Loucy (cell line): ENCODE results near the gene CDC42EP3.

ENCODE experiments used
- H2AFZ ChIP-seq: fragments of 200-600 bp; sonication (generic); 2 replicates; pipeline ENCODE4 v1.6.0; 2016; ENCODE audit warnings: antibody characterized with exemption, mild to moderate bottlenecking, low read length, moderate library complexity
- H3F3A ChIP-seq: fragments of 200-600 bp; 2 replicates; pipeline ENCODE4 v1.6.0; 2016; ENCODE audit warnings: antibody characterized with exemption, low read depth, mild to moderate bottlenecking
- H3K27me3 ChIP-seq: fragments of 200-600 bp; sonication (generic); 2 replicates; pipeline ENCODE4 v1.6.1; 2014; ENCODE audit warnings: low read length, mild to moderate bottlenecking; ENCODE audit not compliant: insufficient read depth, poor library complexity, severe bottlenecking
- H3K36me3 ChIP-seq: fragments of 200-600 bp; sonication (generic); 2 replicates; pipeline ENCODE4 v1.6.1; 2016; ENCODE audit warnings: low read length; ENCODE audit not compliant: insufficient read depth
- H3K4me1 ChIP-seq: fragments of 200-600 bp; sonication (generic); 2 replicates; pipeline ENCODE4 v1.5.1; 2014; ENCODE audit warnings: low read length, mild to moderate bottlenecking; ENCODE audit not compliant: insufficient read depth, poor library complexity, severe bottlenecking
- H3K4me2 ChIP-seq: fragments of 200-600 bp; sonication (generic); 2 replicates; pipeline ENCODE4 v1.6.0; 2014; ENCODE audit warnings: antibody characterized with exemption, low read length, low read depth, mild to moderate bottlenecking; ENCODE audit not compliant: poor library complexity, severe bottlenecking
- H3K4me3 ChIP-seq: fragments of 200-600 bp; sonication (generic); 2 replicates; pipeline ENCODE4 v1.5.1; 2014; ENCODE audit warnings: low read length, mild to moderate bottlenecking, mixed read lengths; ENCODE audit not compliant: poor library complexity, severe bottlenecking
- H3K79me2 ChIP-seq: fragments of 200-600 bp; sonication (generic); 2 replicates; pipeline ENCODE4 v1.6.1; 2014; ENCODE audit warnings: low read length; ENCODE audit not compliant: insufficient read depth
- H3K9ac ChIP-seq: fragments of 200-600 bp; sonication (generic); 2 replicates; pipeline ENCODE4 v1.6.0; 2014; ENCODE audit warnings: mild to moderate bottlenecking, low read depth, low read length, moderate library complexity; ENCODE audit not compliant: poor library complexity, severe bottlenecking
- H3K9me2 ChIP-seq: fragments of 200-600 bp; sonication (generic); replicated peaks from 2 replicates; pipeline ENCODE4 v1.6.1; 2016; ENCODE audit warnings: low read depth, low read length, mixed read lengths
- H3K9me3 ChIP-seq: fragments of 200-600 bp; sonication (generic); 2 replicates; pipeline ENCODE4 v1.6.1; 2014; ENCODE audit warnings: mild to moderate bottlenecking, antibody characterized with exemption, low read length, low read depth; ENCODE audit not compliant: insufficient read depth
- H4K20me1 ChIP-seq: fragments of 200-600 bp; sonication (generic); 2 replicates; pipeline ENCODE4 v1.6.0; 2014; ENCODE audit warnings: antibody characterized with exemption, low read length, mild to moderate bottlenecking; ENCODE audit not compliant: insufficient read depth, poor library complexity, severe bottlenecking
- CTCF ChIP-seq: fragments of 200-600 bp; sonication (generic); conservative IDR thresholded peaks from 2 replicates; pipeline ENCODE4 v1.5.1; 2014; ENCODE audit warnings: mild to moderate bottlenecking, antibody characterized with exemption, low read length
- EZH2phosphoT487 ChIP-seq: fragments of 200-600 bp; IDR thresholded peaks from 2 replicates; pipeline ENCODE4 v1.6.1; 2018; ENCODE audit warnings: antibody characterized with exemption, mild to moderate bottlenecking, moderate library complexity, borderline replicate concordance

The CDC42EP3 gene

GRCh38 chr2:37633234-37633633 is 38.2 kb downstream of the CDC42EP3 start:
- no peaks in the 10 kb centered on the region for H3K79me2 ChIP-seq
- H3K9me2 ChIP-seq, result no peaks in the 10 kb centered on the region
- H3K4me2 ChIP-seq, result no peak overlapping the region
- no peak overlapping the region for H3K9ac ChIP-seq
- peaks cover 30% of the 10 kb centered on the region for H3K4me1 ChIP-seq
- TF ChIP-seq CTCF, result no peak
- no peak for TF ChIP-seq EZH2phosphoT487
- no peaks in the 10 kb centered on the region for H3K27me3 ChIP-seq
- no peaks in the 10 kb centered on the region for H4K20me1 ChIP-seq
- H3K36me3 ChIP-seq, result no peaks in the 10 kb centered on the region
- H3F3A ChIP-seq, result no peaks in the 10 kb centered on the region
- no peak overlapping the region for H2AFZ ChIP-seq
- H3K9me3 ChIP-seq, result no peaks in the 10 kb centered on the region
- no peak overlapping the region for H3K4me3 ChIP-seq

GRCh38 chr2:37632310-37632709 is 39.1 kb downstream of the CDC42EP3 start:
- TF ChIP-seq CTCF (no peak), EZH2phosphoT487 (no peak)
- Histone ChIP-seq H3K4me2 (no peak overlapping the region), H3K79me2 (no peaks in the 10 kb centered on the region), H3K9ac (no peak overlapping the region), H3K4me3 (no peak overlapping the region), H3K9me2 (no peaks in the 10 kb centered on the region), H3K9me3 (no peaks in the 10 kb centered on the region), H3K4me1 (peaks cover 31% of the 10 kb centered on the region), H3K36me3 (no peaks in the 10 kb centered on the region), H3K27me3 (no peaks in the 10 kb centered on the region), H2AFZ (no peak overlapping the region), H3F3A (no peaks in the 10 kb centered on the region), H4K20me1 (no peaks in the 10 kb centered on the region)

GRCh38 chr2:37631698-37632097 is 39.7 kb downstream of the CDC42EP3 start:
- TF ChIP-seq EZH2phosphoT487, result no peak
- TF ChIP-seq CTCF, result no peak
- no peaks in the 10 kb centered on the region for H3K36me3 ChIP-seq
- H3K4me3 ChIP-seq, result no peak overlapping the region
- H3K9ac ChIP-seq, result no peak overlapping the region
- H3K79me2 ChIP-seq, result no peaks in the 10 kb centered on the region
- no peaks in the 10 kb centered on the region for H3K9me3 ChIP-seq
- no peak overlapping the region for H2AFZ ChIP-seq
- no peak overlapping the region for H3K4me2 ChIP-seq
- H4K20me1 ChIP-seq, result no peaks in the 10 kb centered on the region
- no peaks in the 10 kb centered on the region for H3K27me3 ChIP-seq
- H3F3A ChIP-seq, result no peaks in the 10 kb centered on the region
- H3K9me2 ChIP-seq, result no peaks in the 10 kb centered on the region
- H3K4me1 ChIP-seq, result peaks cover 37% of the 10 kb centered on the region
